GM12878 (cell line): Measurements from ENCODE around the gene AFF1. TPM values are rescaled to one million over a fixed set of nuclear protein-coding genes. Genes with fewer than 3 reads are reported as not detected.

Experiments
- ATAC-seq: fragments of 200-7000 bp; cut with Tn5 transposase; 3 replicates; pipeline ENCODE4 v1.9.1; 2020; ENCODE audit warnings: mild to moderate bottlenecking, moderate library complexity
- BruUV-seq: library from RNA; stranded (reverse); fragments of 400-500 nt; replicated peaks from 2 replicates; lab custom pipeline; 2021; lab: Mats Ljungman, UMichigan
- CTCF ChIA-PET: fragments of 300-600 bp; sonication (Branson Sonifier 250); formaldehyde crosslinking; extraction: SDS; loops from one replicate; lab custom pipeline; 2021; ENCODE audit warnings: inconsistent platforms; lab: Yijun Ruan, JAX
- POLR2A ChIA-PET: fragments of 350-600 bp; formaldehyde crosslinking; extraction: SDS; loops from one replicate; lab custom pipeline; 2021; ENCODE audit warnings: inconsistent platforms; lab: Charles Lee
- RAD21 ChIA-PET: fragments of 300-600 bp; sonication (Branson Sonifier 250); formaldehyde crosslinking; loops from one replicate; lab custom pipeline; 2023; ENCODE audit warnings: antibody characterized with exemption; ENCODE audit not compliant: unreplicated experiment; lab: Charles Lee
- SMC1A ChIA-PET: fragments of 300-600 bp; sonication (Branson Sonifier 250); formaldehyde crosslinking; loops from one replicate; lab custom pipeline; 2023; ENCODE audit not compliant: unreplicated experiment, uncharacterized antibody; lab: Charles Lee
- DNase-seq: peaks from one replicate; pipeline ENCODE4 v3.0.0-alpha.2; 2011; ENCODE audit warnings: low read depth, low spot score
- FAIRE-seq: peaks from 3 replicates; lab custom pipeline; 2011; peaks lifted over from hg19 to GRCh38; lab: Jason Lieb, UNC
- H2AFZ ChIP-seq: 2 replicates; pipeline ENCODE4 v1.6.0; 2011; ENCODE audit warnings: low read depth, low read length, control low read depth; ENCODE audit not compliant: control insufficient read depth
- H3K27ac ChIP-seq: 2 replicates; pipeline ENCODE4 v1.5.1; 2011; ENCODE audit warnings: control low read depth; ENCODE audit not compliant: control insufficient read depth, insufficient read depth
- H3K27me3 ChIP-seq, 2 experiments: replicated peaks in 1 of 2; 2 replicates each; pipeline versions ENCODE4 v1.6.0 to v1.6.1; 2011; ENCODE audit warnings: low read length in 1 of 2; ENCODE audit not compliant: control insufficient read depth in 2 of 2, insufficient read depth in 2 of 2
- H3K36me3 ChIP-seq, 2 experiments: 2 replicates each; pipeline ENCODE4 v1.5.1; 2011; ENCODE audit warnings: low read length in 1 of 2; ENCODE audit not compliant: control insufficient read depth in 2 of 2, insufficient read depth in 2 of 2
- H3K4me1 ChIP-seq: 2 replicates; pipeline ENCODE4 v1.6.1; 2011; ENCODE audit warnings: mild to moderate bottlenecking, low read length, moderate library complexity, mixed read lengths; ENCODE audit not compliant: control insufficient read depth, insufficient read depth
- H3K4me2 ChIP-seq: 2 replicates; pipeline ENCODE4 v1.6.0; 2011; ENCODE audit warnings: control low read depth; ENCODE audit not compliant: control insufficient read depth, insufficient read depth
- H3K4me3 ChIP-seq: fragments of 200-600 bp; sonication (generic); 2 replicates; pipeline ENCODE4 v1.5.1; 2016
- H3K79me2 ChIP-seq: 2 replicates; pipeline ENCODE4 v1.6.0; 2011; ENCODE audit warnings: low read length; ENCODE audit not compliant: control insufficient read depth, insufficient read depth
- H3K9ac ChIP-seq: 2 replicates; pipeline ENCODE4 v1.8.0; 2011; ENCODE audit warnings: low read length, control low read depth, mixed read lengths; ENCODE audit not compliant: control insufficient read depth, insufficient read depth
- H3K9me3 ChIP-seq: replicated peaks from 3 replicates; pipeline ENCODE4 v1.5.1; 2011; ENCODE audit warnings: mild to moderate bottlenecking, low read length; ENCODE audit not compliant: control insufficient read depth, insufficient read depth
- H4K20me1 ChIP-seq: 2 replicates; pipeline ENCODE4 v1.6.0; 2011; ENCODE audit not compliant: control insufficient read depth, insufficient read depth
- BCLAF1 ChIP-seq: fragments of 450-650 bp; IDR thresholded peaks from 2 replicates; pipeline ENCODE4 v1.6.1; 2017; ENCODE audit warnings: antibody characterized with exemption, mild to moderate bottlenecking, moderate library complexity
- DPF2 ChIP-seq: fragments of 450-650 bp; IDR thresholded peaks from 2 replicates; pipeline ENCODE4 v1.6.1; 2017; ENCODE audit warnings: mild to moderate bottlenecking
- ESRRA ChIP-seq: IDR thresholded peaks from 2 replicates; pipeline ENCODE4 v1.6.1; 2012; ENCODE audit warnings: mild to moderate bottlenecking, low read length, improper control_type of control experiment
- GABPA ChIP-seq: IDR thresholded peaks from 2 replicates; pipeline ENCODE4 v1.6.1; 2014; ENCODE audit warnings: antibody characterized with exemption, low read depth, mild to moderate bottlenecking, inconsistent platforms
- HSF1 ChIP-seq: fragments of 150-350 bp; IDR thresholded peaks from 2 replicates; pipeline ENCODE4 v1.6.1; 2014; ENCODE audit warnings: mild to moderate bottlenecking, low read depth, low read length
- KAT2A ChIP-seq: conservative IDR thresholded peaks from 2 replicates; pipeline ENCODE4 v1.6.1; 2011; ENCODE audit warnings: low read depth, low read length; ENCODE audit not compliant: control insufficient read depth
- RAD51 ChIP-seq: fragments of 450-650 bp; IDR thresholded peaks from 2 replicates; pipeline ENCODE4 v1.6.1; 2016; ENCODE audit warnings: moderate library complexity, mild to moderate bottlenecking, inconsistent platforms
- SRF ChIP-seq, 2 experiments: IDR thresholded peaks; 2 replicates each; pipeline ENCODE4 v1.6.1; 2011; ENCODE audit warnings: low read depth in 2 of 2, low read length in 2 of 2, mild to moderate bottlenecking in 1 of 2, moderate library complexity in 1 of 2
- TARDBP ChIP-seq: IDR thresholded peaks from 2 replicates; pipeline ENCODE4 v1.6.1; 2016; ENCODE audit warnings: borderline replicate concordance
- ZNF207 ChIP-seq: fragments of 450-650 bp; IDR thresholded peaks from 2 replicates; pipeline ENCODE4 v1.6.1; 2014; ENCODE audit warnings: antibody characterized with exemption, mild to moderate bottlenecking, borderline replicate concordance
- ZSCAN29 ChIP-seq: fragments of 450-650 bp; IDR thresholded peaks from 2 replicates; pipeline ENCODE4 v1.6.1; 2017; ENCODE audit warnings: mild to moderate bottlenecking, moderate library complexity
- WGBS: methylation state at CpG from one replicate; pipeline ENCODE4 v1.1.6; 2016; ENCODE audit warnings: low lambda C conversion rate; ENCODE audit not compliant: insufficient replicate concordance, insufficient coverage; ENCODE audit errors: missing lambda C conversion rate; 5-methylcytosine and 5-hydroxymethylcytosine counted together
- in situ Hi-C: fragments of 300-500 bp; cut with MboI; formaldehyde crosslinking; loops from 9 replicates; pipeline ENCODE4 v1.14.3; 2018; ENCODE audit warnings: mixed read lengths
- intact Hi-C: fragments of 100-400 bp; cut with micrococcal nuclease; formaldehyde crosslinking; loops from one replicate; pipeline ENCODE4 v1.14.2; 2022; ENCODE audit not compliant: unreplicated experiment
- polyA plus RNA-seq, 11 experiments: library from polyadenylated mRNA; depleted of rRNA in 4 of 11; unstranded in 6 of 11; stranded (reverse) in 5 of 11; fragments of >200 nt; fragmentation: Nextera tagmentation in 4 of 11; fragmentation: Illumina TruSeq in 1 of 11; extraction: Ambion mirVana in 4 of 11; extraction: Trizol in 1 of 11; gene quantifications; 1 replicate in 1 of 11; 2 replicates in 10 of 11; pipeline versions ENCODE4 v1.2.1 to v1.2.3, GENCODE V29; 2011 to 2016; ENCODE audit warnings: inconsistent platforms in 2 of 11, missing spikeins in 2 of 11, low read depth in 1 of 11
- total RNA-seq, 4 experiments: library from RNA; depleted of rRNA in 3 of 4; stranded (reverse); fragments of >200 nt in 3 of 4; fragmentation: Illumina TruSeq in 1 of 4; extraction: Trizol in 1 of 4; gene quantifications; 2 replicates each; pipeline versions ENCODE4 v1.2.1 to v1.2.3, GENCODE V29; 2013 to 2021

Gene AFF1
- total and polyA plus RNA-seq, 10 of the 15 experiments (the other 5 are each of a cell fraction or from before 2014, with no cell fraction given): 3.5 to 56.1 (median 21.5) TPM

- RAD21 ChIA-PET: no interaction called here
- ATAC-seq: no peak
- no peak overlapping the region for H3K9ac ChIP-seq
- no peaks in the 10 kb centered on the region for H3K79me2 ChIP-seq
- H3K36me3 ChIP-seq: no peaks in the 10 kb centered on the region
- no peak for FAIRE-seq
- H3K27me3 ChIP-seq: no peaks in the 10 kb centered on the region
- DNase-seq: no peak
- no peaks in the 10 kb centered on the region for H3K4me1 ChIP-seq
- SMC1A ChIA-PET: interaction anchor here (1.1 kb wide), 1 partner anchor 9 kb away, joined by 4 read pairs; no protein-coding TSS in a partner anchor
- 99% methylated on average over 7 of the region's 7 CpGs for WGBS
- POLR2A ChIA-PET: interaction anchor here (0.5 kb wide), 1 partner anchor 822 kb away, joined by 4 read pairs; no protein-coding TSS in a partner anchor
- CTCF ChIA-PET: interaction anchor here (1.6 kb wide), 1 partner anchor 27 kb away, joined by 4 read pairs; no protein-coding TSS in a partner anchor
- H3K4me2 ChIP-seq: no peak overlapping the region
- no peak overlapping the region for H2AFZ ChIP-seq
- H3K27ac ChIP-seq: no peak overlapping the region
- TF ChIP-seq ZSCAN29 (no peak), KAT2A (no peak), BCLAF1 (no peak), RAD51 (no peak), ZNF207 (no peak), SRF (IDR thresholded peaks at IDR 0.05; ENCODE audit: low read depth in 2 of 2, low read length in 2 of 2) (no peak), TARDBP (no peak), DPF2 (no peak), HSF1 (no peak), GABPA (no peak), ESRRA (no peak)
- no peaks in the 10 kb centered on the region for H3K9me3 ChIP-seq
- in situ Hi-C loops: no loop called here
- H3K4me3 ChIP-seq: no peak overlapping the region
- BruUV-seq: no TSS peak
- intact Hi-C loops: no loop called here
- H4K20me1 ChIP-seq: no peaks in the 10 kb centered on the region
Observed at GRCh38 chr4:87188932-87189331, 254.1 kb downstream of the AFF1 start.

Other genes starting within 250 kb of the AFF1 start
- not detected in 2 replicates for gene SLC10A6, start 85.6 kb upstream of the AFF1 start, total RNA-seq (2014; rRNA removed)
- not detected in 2 replicates for gene SLC10A6, start 85.6 kb upstream of the AFF1 start, total RNA-seq (2014; rRNA removed; fragmentation: Illumina TruSeq; extraction: Trizol)
- not detected in 2 replicates for gene SLC10A6, start 85.6 kb upstream of the AFF1 start, total RNA-seq (2021)
- 0.05 and 0.06 TPM in 2 replicates for gene SLC10A6, start 85.6 kb upstream of the AFF1 start, polyA plus RNA-seq (2011; rRNA removed)
- gene SLC10A6, start 85.6 kb upstream of the AFF1 start, polyA plus RNA-seq (2014; fragmentation: Illumina TruSeq; extraction: Trizol): not detected in 2 replicates
- gene SLC10A6, start 85.6 kb upstream of the AFF1 start, polyA plus RNA-seq (2014; fragmentation: Nextera tagmentation; extraction: Ambion mirVana): not detected
- gene SLC10A6, start 85.6 kb upstream of the AFF1 start, polyA plus RNA-seq (2014; rRNA removed): not detected in 2 replicates
- not detected for gene SLC10A6, start 85.6 kb upstream of the AFF1 start, polyA plus RNA-seq (2016; fragmentation: Nextera tagmentation; extraction: Ambion mirVana)
- gene C4orf36, start 42.6 kb upstream of the AFF1 start, total RNA-seq (2014; rRNA removed): 1.5 and 3.6 TPM in 2 replicates
- gene C4orf36, start 42.6 kb upstream of the AFF1 start, total RNA-seq (2014; rRNA removed; fragmentation: Illumina TruSeq; extraction: Trizol): 1.3 TPM in 2 replicates
- 1.4 and 2.3 TPM in 2 replicates for gene C4orf36, start 42.6 kb upstream of the AFF1 start, total RNA-seq (2021)
- 0.35 TPM in 1 of 2 replicates, not detected in the other for gene C4orf36, start 42.6 kb upstream of the AFF1 start, polyA plus RNA-seq (2011; rRNA removed)
- 0.40 and 1.4 TPM in 2 replicates for gene C4orf36, start 42.6 kb upstream of the AFF1 start, polyA plus RNA-seq (2014; fragmentation: Illumina TruSeq; extraction: Trizol)
- not detected for gene C4orf36, start 42.6 kb upstream of the AFF1 start, polyA plus RNA-seq (2014; fragmentation: Nextera tagmentation; extraction: Ambion mirVana)
- gene C4orf36, start 42.6 kb upstream of the AFF1 start, polyA plus RNA-seq (2014; rRNA removed): 1.1 and 2.7 TPM in 2 replicates
- 1 to 10 TPM in 1 of 2 experiments, under 1 TPM in 1; 0.84 to 1.2 TPM for gene C4orf36, start 42.6 kb upstream of the AFF1 start, polyA plus RNA-seq (2016; fragmentation: Nextera tagmentation; extraction: Ambion mirVana)